GM18951 (cell line): ENCODE results near the gene NEIL1.
A peak's percentile ranks its signal among the peaks of the same experiment; 100 is the strongest.
"Not testable (repeated sequence)": the region's sequence is repeated elsewhere in the genome, so short reads cannot be mapped to it uniquely, and the experiment has no call there.

Experiments used
- POLR2A ChIP-seq: IDR thresholded peaks from 4 replicates; pipeline ENCODE4 v1.6.1; 2011; ENCODE audit warnings: mild to moderate bottlenecking; ENCODE audit not compliant: insufficient read length, insufficient read depth; ENCODE audit errors: extremely low read depth
- in situ Hi-C: fragments of 300-500 bp; cut with MboI; formaldehyde crosslinking; loops from one replicate; pipeline ENCODE4 v1.12.0; 2022; ENCODE audit warnings: low sequenced_read_pairs, mixed read lengths, inconsistent platforms; ENCODE audit not compliant: unreplicated experiment

The NEIL1 gene

GRCh38 chr15:75321711-75322110 is 25.1 kb upstream of the NEIL1 start:
- no peak for TF ChIP-seq POLR2A
- in situ Hi-C loops, result no loop called here

GRCh38 chr15:75325922-75326321 is 20.9 kb upstream of the NEIL1 start:
- no peak for TF ChIP-seq POLR2A
- in situ Hi-C loops, result no loop called here

- in situ Hi-C loops, result no loop called here
- no peak for TF ChIP-seq POLR2A
These were observed 19.8 kb upstream of the NEIL1 start for GRCh38 chr15:75327005-75327404.

- in situ Hi-C loops, result no loop called here
- TF ChIP-seq POLR2A, result no peak
These were observed 19.3 kb upstream of the NEIL1 start for GRCh38 chr15:75327491-75327890.

- in situ Hi-C loops, result no loop called here
- no peak for TF ChIP-seq POLR2A
These were observed 18.1 kb upstream of the NEIL1 start for GRCh38 chr15:75328493-75329314.

- in situ Hi-C loops, result no loop called here
- TF ChIP-seq POLR2A, result no peak
These were observed 17.3 kb upstream of the NEIL1 start for GRCh38 chr15:75329571-75329970.

GRCh38 chr15:75332093-75332492 is 14.7 kb upstream of the NEIL1 start:
- in situ Hi-C loops, result not testable (repeated sequence)

GRCh38 chr15:75333654-75334419 is 13.0 kb upstream of the NEIL1 start:
- in situ Hi-C loops, result not testable (repeated sequence)

- TF ChIP-seq POLR2A, result no peak
- in situ Hi-C loops, result no loop called here
These were observed 11.5 kb upstream of the NEIL1 start for GRCh38 chr15:75335313-75335704.

GRCh38 chr15:75335705-75336355 is 11.0 kb upstream of the NEIL1 start, which contains the start of gene COMMD4:
Gene COMMD4 (plus strand): TSS chr15:75336063. CDS start chr15:75336090, 27 bp downstream.
- peak; percentile 63 for TF ChIP-seq POLR2A
- in situ Hi-C loops, result no loop called here

- no peak for TF ChIP-seq POLR2A
These were observed 8.1 kb upstream of the NEIL1 start for GRCh38 chr15:75338661-75339240.

GRCh38 chr15:75339531-75340240 is 7.2 kb upstream of the NEIL1 start:
- no peak for TF ChIP-seq POLR2A
- in situ Hi-C loops, result no loop called here

More at GRCh38 chr15:75338661-75339240, 8.1 kb upstream of the NEIL1 start:
- in situ Hi-C loops, result no loop called here

- in situ Hi-C loops, result no loop called here
- no peak for TF ChIP-seq POLR2A
These were observed 4.6 kb upstream of the NEIL1 start for GRCh38 chr15:75342221-75342620.

- in situ Hi-C loops, result not testable (repeated sequence)
These were observed 2.9 kb upstream of the NEIL1 start for GRCh38 chr15:75343953-75344352.
